ENCODE results near the gene COA5. TPM values are rescaled to one million over a fixed set of nuclear protein-coding genes. Genes with fewer than 3 reads are reported as not detected.
A peak's percentile ranks its signal among the peaks of the same experiment; 100 is the strongest.

The COA5 gene
- total RNA-seq, 1 donor from 2014 or later: 110 TPM

DNA sequence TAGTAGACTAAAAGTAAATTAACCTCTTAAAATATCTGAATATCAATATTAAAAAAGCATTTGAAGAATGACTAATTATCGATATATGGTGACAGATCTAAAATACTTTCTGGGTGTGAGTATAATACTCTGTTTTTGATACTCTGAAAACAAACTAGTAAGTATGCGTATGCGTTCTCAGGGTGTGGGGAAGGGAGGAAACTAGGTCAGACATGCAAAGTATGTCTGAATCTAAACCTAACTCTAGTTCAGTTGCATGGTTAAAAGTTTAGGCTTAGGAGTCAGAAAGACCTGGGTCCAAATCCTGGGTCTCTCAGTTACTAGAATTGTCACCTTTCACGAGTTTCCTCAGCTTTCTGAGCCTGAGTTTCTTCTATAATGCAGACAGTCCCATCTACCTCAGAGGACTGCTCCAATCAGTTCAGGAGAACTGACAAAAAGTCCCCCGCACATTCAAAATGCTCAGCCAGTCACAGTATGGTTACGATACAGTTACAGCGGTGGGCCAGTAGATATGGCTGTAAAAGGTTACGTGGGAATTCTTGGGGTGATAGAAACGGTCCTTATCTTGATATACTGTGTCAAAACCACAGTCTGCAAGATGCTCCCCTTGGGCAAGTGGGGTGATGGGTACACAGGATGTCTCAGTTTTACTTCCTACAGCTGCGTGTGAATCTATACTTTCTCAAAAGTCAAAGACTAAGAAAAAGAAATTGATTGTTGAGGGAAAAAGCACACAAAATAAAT, 29.3 kb upstream of the COA5 start:
- no peak overlapping the region for H3K4me2 ChIP-seq
- no peak overlapping the region for H2AFZ ChIP-seq (replicated peaks)
- H3K9me3 ChIP-seq (ENCODE audit: low read depth): no peaks in the 10 kb centered on the region
- no peaks in the 10 kb centered on the region for H3K27me3 ChIP-seq
- DNase-seq (ENCODE audit: low spot score): no peak
- Mint-ChIP-seq H3K27ac (no peak overlapping the region), H3K4me1 (peaks cover 6% of the 10 kb centered on the region), H3K9me3 (no peaks in the 10 kb centered on the region), H3K4me3 (no peak overlapping the region), H3K36me3 (no peaks in the 10 kb centered on the region), H3K27me3 (ENCODE audit: insufficient read depth, low read depth) (no peaks in the 10 kb centered on the region)
- H3K9ac ChIP-seq: no peak overlapping the region
- peaks cover 4% of the 10 kb centered on the region for H3K4me1 ChIP-seq
- TF ChIP-seq, protein P1, sequence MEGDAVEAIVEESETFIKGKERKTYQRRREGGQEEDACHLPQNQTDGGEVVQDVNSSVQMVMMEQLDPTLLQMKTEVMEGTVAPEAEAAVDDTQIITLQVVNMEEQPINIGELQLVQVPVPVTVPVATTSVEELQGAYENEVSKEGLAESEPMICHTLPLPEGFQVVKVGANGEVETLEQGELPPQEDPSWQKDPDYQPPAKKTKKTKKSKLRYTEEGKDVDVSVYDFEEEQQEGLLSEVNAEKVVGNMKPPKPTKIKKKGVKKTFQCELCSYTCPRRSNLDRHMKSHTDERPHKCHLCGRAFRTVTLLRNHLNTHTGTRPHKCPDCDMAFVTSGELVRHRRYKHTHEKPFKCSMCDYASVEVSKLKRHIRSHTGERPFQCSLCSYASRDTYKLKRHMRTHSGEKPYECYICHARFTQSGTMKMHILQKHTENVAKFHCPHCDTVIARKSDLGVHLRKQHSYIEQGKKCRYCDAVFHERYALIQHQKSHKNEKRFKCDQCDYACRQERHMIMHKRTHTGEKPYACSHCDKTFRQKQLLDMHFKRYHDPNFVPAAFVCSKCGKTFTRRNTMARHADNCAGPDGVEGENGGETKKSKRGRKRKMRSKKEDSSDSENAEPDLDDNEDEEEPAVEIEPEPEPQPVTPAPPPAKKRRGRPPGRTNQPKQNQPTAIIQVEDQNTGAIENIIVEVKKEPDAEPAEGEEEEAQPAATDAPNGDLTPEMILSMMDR (IDR thresholded peaks at IDR 0.05): no peak
- TF ChIP-seq EZH2 (IDR thresholded peaks at IDR 0.05): no peak
- TF ChIP-seq EZH2phosphoT487 (IDR thresholded peaks at IDR 0.05): no peak
- H3F3A ChIP-seq (ENCODE audit: low read depth): peaks cover 8% of the 10 kb centered on the region
- no peaks in the 10 kb centered on the region for H3K36me3 ChIP-seq
- no peak overlapping the region for H3K4me3 ChIP-seq
- no peak overlapping the region for H3K27ac ChIP-seq
- no peaks in the 10 kb centered on the region for H4K20me1 ChIP-seq (ENCODE audit: low read depth)
- no peaks in the 10 kb centered on the region for H3K79me2 ChIP-seq (ENCODE audit: low read depth)

DNA sequence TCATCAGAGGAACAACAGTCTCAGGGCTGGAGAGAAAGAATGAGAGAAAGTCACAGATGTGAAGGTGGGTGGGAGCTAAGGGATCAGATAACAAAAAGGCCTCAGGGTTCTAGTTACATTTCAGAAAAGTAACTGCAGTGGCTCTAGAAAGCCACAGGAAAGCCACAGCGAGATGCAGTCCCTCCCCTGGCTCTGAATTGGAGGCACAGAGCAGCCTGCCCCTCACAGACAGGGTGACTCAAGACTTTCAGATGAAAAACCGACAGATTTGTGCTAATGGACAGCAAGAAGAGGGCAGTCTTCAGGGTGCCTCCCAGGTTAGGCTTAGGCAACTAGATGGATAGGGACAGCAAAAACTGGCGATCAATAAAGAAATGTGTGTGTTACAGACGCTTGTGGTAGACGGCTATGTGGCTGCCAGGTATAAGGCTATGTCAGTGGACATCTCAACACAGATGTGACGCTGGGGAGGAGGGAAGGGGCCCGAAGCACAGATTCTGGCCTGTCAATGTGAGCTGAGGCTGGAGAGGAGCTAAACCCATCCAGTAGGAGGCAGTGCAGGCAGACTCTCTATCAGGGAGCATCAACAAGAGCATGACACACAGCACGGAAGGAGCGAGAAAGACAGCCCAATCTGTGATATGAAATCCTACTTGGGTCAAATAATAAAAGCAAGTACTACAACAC, 26.2 kb upstream of the COA5 start:
- Mint-ChIP-seq H3K4me1 (peaks cover 6% of the 10 kb centered on the region), H3K27me3 (ENCODE audit: insufficient read depth, low read depth) (no peaks in the 10 kb centered on the region), H3K4me3 (no peak overlapping the region), H3K27ac (no peak overlapping the region), H3K36me3 (no peaks in the 10 kb centered on the region), H3K9me3 (no peaks in the 10 kb centered on the region)
- no peaks in the 10 kb centered on the region for H3K36me3 ChIP-seq
- peaks cover 8% of the 10 kb centered on the region for H3F3A ChIP-seq (ENCODE audit: low read depth)
- no peaks in the 10 kb centered on the region for H3K79me2 ChIP-seq (ENCODE audit: low read depth)
- H2AFZ ChIP-seq (replicated peaks): peak overlapping the region; percentile 22
- H3K4me1 ChIP-seq: peaks cover 4% of the 10 kb centered on the region
- H3K27ac ChIP-seq: peak overlapping the region; percentile 18
- DNase-seq (ENCODE audit: low spot score): peak; percentile 65
- no peak overlapping the region for H3K4me3 ChIP-seq
- H3K9ac ChIP-seq: no peak overlapping the region
- TF ChIP-seq EZH2phosphoT487 (IDR thresholded peaks at IDR 0.05): no peak
- TF ChIP-seq, protein P1 (IDR thresholded peaks at IDR 0.05): peak; percentile 65
- H3K9me3 ChIP-seq (ENCODE audit: low read depth): no peaks in the 10 kb centered on the region
- H3K27me3 ChIP-seq: no peaks in the 10 kb centered on the region
- H3K4me2 ChIP-seq: peak overlapping the region; percentile 13
- H4K20me1 ChIP-seq (ENCODE audit: low read depth): no peaks in the 10 kb centered on the region

DNA sequence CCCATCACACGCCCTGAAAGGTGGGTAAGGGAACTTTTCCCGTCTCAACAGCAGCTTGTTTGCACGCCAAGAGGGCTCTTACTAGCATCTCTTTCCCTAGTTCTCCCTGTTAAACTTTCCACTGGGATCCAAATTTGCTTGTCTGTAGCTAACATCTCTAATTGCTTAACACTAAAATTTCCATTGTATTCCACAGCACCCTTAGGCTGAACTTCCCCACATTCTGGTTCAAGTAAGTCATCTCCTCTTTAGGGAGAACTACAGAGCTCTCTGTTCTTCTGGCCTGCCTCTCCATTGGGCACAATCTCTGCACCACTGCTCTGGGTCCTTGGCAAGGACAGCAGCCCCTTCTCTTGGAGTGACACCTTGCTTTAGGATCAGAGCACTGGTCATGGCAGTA, 24.0 kb upstream of the COA5 start:
- Histone ChIP-seq H3K4me3 (no peak overlapping the region), H3K9me3 (ENCODE audit: low read depth) (no peaks in the 10 kb centered on the region), H3K4me1 (peaks cover 4% of the 10 kb centered on the region), H4K20me1 (ENCODE audit: low read depth) (no peaks in the 10 kb centered on the region), H3K36me3 (no peaks in the 10 kb centered on the region), H3K27ac (no peak overlapping the region), H3K4me2 (no peak overlapping the region), H3K79me2 (ENCODE audit: low read depth) (no peaks in the 10 kb centered on the region), H3K27me3 (no peaks in the 10 kb centered on the region), H3K9ac (no peak overlapping the region), H2AFZ (replicated peaks) (no peak overlapping the region), H3F3A (ENCODE audit: low read depth) (peaks cover 8% of the 10 kb centered on the region)
- Mint-ChIP-seq H3K27me3 (ENCODE audit: insufficient read depth, low read depth) (no peaks in the 10 kb centered on the region), H3K9me3 (no peaks in the 10 kb centered on the region), H3K36me3 (no peaks in the 10 kb centered on the region), H3K4me3 (no peak overlapping the region), H3K27ac (no peak overlapping the region), H3K4me1 (peaks cover 6% of the 10 kb centered on the region)
- no peak for DNase-seq (ENCODE audit: low spot score)
- TF ChIP-seq EZH2 (IDR thresholded peaks at IDR 0.05) (no peak), EZH2phosphoT487 (IDR thresholded peaks at IDR 0.05) (no peak)
- TF ChIP-seq, protein P1 (IDR thresholded peaks at IDR 0.05): no peak

All from neural progenitor cell (in vitro differentiated cells).